HG03432 (cell line): Measurements from ENCODE around the gene KANK2.

Experiments used
- ATAC-seq: cut with Tn5 transposase; IDR thresholded peaks from one replicate; pipeline ENCODE4 v1.9.1; 2021; ENCODE audit warnings: mild to moderate bottlenecking, moderate library complexity; ENCODE audit not compliant: unreplicated experiment

The KANK2 gene

DNA sequence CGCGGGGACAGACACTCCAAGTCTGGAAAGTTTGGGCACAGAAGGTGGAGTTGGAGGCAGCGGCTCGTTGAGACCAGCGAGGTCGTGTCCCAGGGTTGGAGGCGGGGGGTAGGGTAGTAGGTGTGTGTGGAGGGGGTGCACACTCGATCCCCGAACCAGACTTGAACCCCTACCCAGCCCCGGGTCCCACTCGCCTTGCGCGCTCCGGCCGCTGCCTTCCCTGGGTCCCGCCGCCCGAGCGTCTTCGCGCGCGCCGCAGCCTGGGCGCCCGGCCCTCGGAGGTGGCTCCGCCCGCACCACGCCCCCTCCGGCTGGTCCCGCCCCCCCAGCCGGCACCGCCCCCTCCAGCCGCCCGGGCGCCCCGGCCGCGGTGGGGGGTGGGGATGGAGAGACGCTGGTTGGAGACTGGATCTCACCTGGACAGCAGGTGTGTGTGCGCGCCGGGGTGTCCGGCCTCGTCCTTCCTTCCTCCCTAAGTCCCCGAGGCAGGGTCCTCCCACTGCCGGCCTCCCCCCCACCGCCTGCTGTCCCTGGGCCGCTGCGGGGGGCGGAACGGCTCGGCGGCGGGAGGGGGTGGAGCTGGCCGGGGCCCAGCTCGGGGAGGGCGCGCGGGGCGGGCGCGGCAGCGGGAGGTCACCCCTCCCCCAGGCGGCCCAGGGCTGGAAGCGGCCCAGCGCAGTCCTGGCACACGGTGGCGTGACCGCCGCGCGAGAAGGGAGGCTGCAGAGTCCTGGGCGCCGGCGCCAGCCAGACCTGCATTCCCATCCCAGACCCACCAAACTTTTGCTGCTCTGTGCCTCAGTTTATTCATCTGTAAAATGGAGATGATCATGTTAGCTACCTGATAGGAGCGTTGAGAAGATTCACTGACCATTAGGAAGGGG lies at the start of gene KANK2:
KANK2 (minus strand) TSS at position 255 of the 884 bp plus-strand sequence. CDS start 3,034 bp downstream, outside the sequence.
- peak; percentile 79 for ATAC-seq

DNA sequence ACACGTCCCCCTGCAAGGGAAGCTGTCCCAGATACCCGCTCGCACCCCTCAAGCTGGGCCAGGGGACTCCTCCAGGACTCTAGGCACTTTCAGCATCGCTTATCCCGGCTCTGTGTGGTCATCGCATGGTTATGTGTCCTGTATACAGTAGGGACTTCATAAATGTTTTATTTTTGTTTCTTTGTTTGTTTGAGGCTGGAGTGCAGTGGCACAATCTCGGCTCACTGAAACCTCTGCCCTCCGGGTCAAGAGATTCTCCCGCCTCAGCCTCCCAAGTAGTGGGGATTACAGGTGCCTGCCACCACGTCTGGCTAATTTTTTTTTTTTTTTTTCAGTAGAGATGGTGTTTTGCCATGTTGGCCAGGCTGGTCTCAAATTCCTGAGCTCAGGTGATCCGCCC lies 49.6 kb upstream of the KANK2 start:
- no peak for ATAC-seq

DNA sequence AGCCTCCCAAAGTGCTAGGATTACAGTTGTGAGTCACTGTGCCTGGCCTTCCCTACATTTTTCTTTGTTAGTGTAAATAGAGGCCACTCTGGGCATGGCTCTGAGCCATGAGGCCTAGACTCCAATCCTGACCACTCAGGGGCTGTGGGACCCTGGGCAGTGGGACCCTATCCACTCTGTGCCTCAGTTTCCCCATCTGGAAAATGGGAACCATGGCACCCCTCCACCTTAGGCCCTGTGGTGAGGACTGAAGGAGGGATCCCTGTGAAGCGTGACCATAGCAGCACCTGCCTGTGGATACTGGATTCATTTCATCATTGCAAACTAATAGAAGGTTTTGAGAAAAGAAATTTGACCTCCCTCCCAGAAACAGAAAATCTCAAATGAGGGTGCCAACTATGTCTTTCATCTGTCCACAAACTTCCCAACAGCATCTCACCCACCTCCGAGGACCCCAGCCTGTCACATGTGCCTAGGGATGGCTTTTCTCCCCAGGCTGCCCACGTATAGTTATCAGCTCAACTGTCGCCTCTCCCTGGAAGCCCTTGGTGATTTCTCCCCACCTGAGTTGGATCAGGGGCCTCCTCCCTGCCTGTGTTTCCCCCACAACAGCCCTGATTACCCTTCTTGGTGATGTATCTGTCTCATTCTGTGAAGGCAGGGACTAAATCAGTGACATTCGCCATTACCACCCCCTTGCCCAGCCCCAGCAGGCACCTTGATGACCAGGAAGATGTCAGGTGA lies 47.7 kb upstream of the KANK2 start:
- no peak for ATAC-seq

DNA sequence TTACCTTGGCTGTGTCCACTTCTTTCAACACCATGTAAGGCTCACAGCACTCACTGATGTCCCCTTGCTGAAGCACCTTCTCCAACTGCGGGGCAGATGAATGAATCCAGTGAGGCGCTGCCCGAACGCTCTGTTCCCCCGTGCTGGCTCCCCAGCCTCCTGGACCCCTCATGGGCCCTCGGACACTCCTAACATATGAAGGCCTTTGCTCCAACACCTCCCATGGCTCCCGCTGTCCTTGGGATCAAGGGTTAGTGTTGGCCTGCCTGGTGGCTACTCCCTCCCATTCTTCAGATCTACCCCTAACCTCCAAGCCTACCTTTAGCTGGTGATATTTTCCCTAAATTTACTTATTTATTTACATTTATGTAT lies 46.4 kb upstream of the KANK2 start:
- no peak for ATAC-seq

DNA sequence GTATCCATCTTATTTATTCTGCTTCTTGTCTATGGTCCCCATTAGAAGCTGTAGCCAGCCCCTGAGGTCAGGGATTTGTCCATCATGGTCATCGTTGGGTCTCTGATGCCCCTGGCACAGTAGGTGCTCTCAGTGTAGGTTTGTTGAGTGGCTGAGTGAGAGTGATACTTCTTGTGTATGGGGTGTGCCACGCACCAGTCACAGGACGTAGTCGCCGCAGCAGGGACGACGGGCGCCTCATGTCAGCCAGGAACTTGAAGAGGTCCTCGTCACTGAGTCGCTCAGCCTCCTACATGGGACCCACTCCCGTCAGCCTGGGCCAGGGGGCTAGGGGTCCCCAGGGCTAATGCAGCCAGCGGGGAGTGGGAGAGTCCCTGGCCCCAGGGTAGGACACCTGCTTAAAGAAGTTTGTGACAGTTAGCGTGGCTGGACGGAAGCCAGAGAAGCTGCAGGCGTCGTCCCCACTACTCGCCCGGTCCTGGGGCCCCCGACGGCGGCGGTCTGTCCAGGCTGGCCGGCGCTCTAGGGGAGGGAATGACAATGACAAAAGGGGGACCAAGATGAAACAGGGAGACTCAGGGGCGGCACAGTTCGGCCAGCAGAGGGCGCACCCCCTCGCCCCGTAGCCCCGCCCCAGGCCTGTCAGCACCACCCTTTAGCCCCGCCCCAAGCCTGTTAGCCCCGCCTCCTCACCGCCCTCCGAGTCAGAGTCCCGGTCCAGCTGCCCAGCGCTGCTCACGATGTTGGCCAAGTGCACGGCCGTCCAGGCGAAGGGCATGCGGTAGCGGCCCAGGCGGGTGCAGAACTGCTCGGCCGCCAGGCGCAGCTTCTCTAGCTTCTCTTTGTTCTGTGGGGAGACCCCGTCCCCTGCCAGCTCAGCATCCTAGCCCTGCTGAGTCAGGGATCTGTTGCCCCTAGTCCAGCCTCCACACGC lies 45.8 kb upstream of the KANK2 start:
- peak; percentile 55 for ATAC-seq

DNA sequence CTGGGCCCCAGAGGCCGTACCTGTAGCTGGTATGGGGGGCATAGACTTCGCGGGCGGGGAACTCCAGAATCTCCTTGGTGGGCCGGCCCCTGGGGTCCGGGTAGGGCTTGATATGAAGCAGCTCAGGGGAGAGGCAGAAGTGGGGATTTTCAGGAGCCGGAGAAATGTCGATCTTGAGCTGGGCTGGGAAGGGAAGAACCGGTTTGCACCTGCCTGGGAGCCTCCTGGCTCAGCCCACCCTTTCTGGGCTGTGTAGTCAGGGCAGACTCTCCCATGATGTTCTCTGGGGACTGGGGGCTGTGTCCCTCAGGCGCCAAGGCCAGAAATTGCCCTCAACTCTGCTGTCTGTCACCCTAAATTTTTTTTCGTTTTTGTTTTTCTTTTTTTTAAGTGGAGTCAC lies 44.7 kb upstream of the KANK2 start:
- no peak for ATAC-seq

DNA sequence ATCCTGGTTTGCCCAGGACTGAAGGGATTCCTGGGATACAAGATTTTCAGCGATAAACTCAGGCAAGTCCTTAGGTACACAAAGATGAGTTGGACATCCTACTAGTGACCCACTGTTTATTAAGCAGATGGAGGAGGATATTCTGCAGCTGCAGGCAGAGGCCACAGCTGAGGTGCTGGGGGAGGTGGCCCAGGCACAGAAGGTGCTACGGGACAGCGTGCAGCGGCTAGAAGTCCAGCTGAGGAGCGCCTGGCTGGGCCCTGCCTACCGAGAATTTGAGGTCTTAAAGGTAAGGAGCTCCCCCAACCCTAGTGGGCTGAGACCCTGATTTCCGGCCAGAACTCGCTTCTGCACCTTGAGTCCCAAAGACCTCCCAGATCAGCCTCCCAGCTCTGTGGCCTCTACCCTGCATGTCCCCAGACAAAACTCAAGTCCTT lies 42.7 kb upstream of the KANK2 start:
- no peak for ATAC-seq

DNA sequence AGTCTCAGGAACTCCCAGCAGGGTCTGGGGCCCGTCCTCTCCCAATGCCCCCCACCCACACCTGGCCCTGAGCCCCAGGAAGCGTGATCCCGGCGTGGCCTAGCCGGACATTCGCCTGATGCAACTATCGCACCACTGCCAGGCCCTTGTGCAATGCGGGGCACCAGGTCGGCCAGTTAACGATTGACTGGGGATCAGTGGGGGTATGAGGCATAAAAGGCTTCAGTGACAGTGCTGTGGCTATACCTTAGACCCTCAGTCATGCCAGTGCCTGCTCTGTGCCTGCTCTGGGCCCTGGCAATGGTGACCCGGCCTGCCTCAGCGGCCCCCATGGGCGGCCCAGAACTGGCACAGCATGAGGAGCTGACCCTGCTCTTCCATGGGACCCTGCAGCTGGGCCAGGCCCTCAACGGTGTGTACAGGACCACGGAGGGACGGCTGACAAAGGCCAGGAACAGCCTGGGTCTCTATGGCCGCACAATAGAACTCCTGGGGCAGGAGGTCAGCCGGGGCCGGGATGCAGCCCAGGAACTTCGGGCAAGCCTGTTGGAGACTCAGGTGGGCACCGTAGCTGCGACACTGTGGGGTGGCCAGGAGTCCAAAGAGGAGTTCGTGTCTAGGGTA lies 42.1 kb upstream of the KANK2 start, which contains the start of gene ANGPTL8:
ANGPTL8 (plus strand) TSS at position 243 of the 624 bp plus-strand sequence; CDS start at position 262, 19 bp downstream.
- no peak for ATAC-seq

DNA sequence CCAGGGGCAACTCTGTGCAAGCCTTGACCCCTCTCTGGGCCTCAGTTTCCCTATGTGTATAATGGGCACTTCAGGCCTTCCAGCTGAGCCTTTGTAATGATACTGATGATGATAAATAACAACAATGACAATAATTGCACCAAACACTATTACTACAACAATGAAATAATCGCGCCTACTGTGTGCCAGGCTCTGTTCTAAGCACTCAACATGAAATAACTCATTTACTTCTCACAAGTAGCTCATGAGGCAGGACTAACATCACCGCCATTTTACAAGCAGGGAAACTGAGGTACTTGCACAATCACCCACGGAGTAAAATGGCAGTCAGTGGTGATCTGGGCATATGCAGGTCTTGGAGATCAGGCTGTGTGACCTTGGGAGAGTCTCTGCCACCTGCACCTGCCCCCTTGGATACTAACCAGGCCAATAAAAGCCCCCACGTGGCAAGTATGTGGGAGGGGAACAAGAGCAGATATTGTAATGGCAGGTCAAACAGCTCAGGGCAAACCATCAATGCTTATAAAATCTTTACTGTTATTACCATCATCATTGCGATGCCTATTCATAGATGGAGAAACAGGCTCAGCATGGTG lies 41.5 kb upstream of the KANK2 start:
- no peak for ATAC-seq

DNA sequence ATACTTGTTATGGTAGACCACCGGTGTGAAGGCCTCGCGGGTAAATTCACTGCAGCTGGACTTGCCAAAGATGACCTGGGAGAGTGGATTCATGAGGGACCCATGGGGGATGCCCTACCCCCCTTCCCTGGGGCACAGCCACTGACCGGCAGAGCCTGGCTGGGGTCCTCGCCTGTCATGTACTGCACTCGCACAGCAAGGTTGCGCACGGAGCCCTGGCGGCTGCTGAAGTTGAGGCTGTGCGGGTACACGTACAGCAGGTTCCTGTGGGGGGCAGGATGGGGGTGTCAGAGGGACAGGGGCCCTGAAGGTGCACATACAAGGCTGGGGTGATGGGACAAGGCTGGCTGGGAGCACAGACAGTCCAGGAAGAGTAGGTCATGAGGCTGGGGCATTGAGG lies 40.7 kb upstream of the KANK2 start:
- ATAC-seq = no peak

DNA sequence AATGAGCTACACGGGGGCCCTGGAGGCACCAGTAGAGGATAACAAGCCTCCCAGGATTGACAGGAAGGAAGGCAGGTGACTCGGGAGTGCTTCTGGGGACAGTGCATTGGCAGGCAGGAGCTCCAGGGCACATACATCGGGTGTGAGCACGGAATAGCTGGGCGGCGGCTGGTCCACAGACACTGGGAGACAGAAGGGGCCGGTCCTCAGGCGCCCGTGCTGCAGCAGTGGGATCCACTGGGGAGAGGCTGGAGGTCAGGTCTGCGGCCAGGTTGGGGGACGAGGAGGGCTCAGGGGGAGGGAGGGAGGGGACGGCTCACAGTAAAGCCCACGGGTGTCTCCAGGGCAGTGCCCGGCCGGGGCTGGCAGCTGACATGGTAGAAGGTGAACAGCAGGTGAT lies 40.0 kb upstream of the KANK2 start:
- ATAC-seq = no peak

DNA sequence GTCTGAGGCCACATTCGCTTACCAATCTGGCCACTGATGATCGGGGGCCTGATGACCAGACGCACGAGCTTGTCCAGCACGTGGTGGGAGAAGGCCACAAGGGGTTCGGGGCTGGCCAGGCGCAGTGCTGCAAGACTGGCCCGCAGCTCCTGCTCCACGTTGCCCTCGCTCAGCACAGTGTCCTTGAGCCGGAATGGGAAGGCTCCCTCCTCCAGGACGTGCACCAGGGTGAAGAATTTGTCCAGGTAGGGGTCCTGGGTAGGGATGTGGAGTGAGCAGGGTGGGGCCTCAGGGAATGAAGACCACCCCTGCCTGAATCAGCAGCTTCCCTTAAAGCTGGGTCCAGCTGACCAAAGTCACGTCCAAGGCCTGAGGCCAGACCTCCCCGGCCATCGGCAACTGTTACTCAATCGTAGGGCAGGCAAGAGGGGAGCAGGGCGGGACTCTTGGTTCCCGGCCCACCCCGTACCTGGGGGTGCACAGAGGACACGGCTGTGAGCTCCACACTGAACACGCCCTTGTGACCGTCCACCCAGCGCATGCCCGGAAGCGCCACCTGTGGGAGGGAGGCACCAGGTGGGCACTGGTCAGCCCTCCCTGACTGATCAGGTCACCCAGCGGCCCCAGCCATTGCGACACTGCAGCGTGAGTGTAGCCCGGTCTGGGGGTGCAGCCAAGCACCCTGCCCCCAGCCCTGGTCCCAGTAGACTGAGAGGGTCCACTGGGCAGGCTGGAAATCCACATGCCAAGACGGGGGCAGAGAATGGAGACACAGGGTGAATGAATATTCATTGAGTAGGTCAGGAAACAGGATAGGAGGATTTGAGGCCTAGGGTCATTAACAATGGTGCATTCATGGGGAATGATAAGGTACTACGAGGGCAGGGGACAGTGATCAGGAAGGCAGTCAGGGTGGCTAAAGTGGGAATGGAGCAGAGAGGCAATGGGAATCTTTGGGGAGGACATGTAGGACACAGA lies 39.3 kb upstream of the KANK2 start:
- ATAC-seq = no peak

DNA sequence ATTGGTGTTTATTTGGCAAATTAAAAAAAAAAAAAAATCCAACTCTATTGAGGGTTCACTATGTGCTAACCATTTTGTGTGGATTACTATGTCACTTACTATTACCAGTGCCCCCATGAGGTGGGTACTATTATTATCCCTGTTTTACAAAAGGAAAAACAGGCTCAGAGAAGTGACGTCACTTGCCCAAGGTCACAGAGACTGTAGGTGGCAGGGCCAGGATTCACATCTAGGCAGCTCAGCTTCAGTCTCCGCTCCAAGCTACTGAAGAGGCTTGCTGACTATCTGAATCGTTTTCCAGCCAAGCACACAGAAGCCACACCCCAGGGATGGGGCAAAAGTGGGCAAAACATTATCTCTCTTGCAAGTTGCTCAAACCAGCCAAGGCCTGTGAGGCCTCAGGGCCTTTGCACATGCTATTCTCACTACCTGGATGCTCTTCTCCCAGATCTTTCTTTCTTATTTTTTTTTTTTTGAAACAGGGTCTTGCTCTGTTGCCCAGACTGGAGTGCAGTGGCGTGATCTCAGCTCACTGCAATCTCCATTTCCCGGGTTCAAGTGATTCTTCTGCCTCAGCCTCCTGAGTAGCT lies 37.2 kb upstream of the KANK2 start:
- no peak for ATAC-seq

DNA sequence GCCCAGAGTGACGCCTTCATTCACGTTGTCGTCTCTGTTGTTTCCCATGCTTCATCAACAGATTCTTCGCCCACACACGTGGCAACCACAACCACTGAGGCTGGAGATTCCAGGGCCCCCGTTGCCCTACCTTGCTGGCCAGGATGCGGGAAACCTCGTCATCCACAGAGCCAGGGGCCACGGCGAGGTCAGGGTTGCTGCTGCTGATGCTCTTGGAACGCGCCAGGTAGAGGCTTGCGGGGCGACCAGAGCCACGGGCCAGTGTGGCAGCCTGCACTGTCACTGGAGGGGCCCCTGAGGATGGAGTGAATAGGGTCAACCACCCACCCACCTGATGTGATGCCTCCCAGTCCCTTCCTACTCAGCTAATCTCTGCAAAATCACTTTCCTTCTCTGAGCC lies 35.7 kb upstream of the KANK2 start:
- ATAC-seq = no peak

DNA sequence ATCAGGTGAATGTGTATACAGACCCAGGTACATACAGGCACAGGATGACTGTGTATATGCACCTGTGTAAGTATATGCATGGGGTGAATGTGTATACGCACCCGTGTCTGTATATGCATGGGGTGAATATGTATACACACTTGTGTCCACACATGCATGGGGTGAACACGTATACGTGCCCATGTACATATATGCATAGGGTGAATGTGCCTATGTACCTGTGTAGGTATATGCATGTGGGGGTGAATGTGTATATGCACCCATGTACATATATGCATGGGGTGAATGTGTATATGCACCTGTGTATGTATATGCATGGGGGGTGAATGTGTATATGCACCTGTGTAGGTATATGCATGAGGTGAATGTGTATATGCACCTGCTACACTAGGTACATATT lies 35.2 kb upstream of the KANK2 start:
- no peak for ATAC-seq

DNA sequence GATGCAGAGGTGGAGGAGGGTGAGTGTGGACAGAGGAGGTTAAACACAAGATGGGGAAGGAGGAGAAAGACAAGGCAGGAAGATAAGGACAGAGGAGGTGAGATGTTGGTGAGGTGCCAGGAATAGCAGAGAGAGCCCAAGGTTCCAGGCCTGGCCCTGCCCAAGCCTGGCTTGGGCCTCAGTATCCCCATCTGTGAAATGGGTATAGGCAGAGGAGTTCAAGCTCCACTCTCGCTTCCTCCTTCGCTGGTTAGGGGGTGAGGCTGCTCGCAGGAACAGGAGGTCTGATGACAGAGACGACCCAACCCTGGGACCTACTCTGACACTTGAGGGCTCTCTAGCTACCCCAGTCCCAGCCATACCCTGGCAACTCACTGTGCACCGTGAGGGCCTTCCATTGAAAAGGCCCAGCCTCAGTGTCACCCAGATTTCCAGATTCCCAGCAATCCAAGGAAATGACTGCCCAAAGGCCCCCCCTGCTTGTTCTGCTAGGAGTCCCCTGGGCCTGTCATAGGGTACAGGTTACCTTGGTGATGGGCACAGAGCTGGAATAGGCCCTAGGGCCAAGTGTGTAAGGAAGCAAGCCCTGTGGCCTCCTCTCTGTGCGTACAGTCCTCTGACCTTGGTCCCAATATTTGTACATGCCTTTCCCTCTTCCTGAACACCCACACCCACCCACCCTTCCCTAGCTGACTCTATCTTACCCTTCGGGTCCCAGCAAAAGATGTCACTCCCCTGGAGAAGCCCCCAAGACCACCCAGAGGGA lies 33.5 kb upstream of the KANK2 start:
- no peak for ATAC-seq

DNA sequence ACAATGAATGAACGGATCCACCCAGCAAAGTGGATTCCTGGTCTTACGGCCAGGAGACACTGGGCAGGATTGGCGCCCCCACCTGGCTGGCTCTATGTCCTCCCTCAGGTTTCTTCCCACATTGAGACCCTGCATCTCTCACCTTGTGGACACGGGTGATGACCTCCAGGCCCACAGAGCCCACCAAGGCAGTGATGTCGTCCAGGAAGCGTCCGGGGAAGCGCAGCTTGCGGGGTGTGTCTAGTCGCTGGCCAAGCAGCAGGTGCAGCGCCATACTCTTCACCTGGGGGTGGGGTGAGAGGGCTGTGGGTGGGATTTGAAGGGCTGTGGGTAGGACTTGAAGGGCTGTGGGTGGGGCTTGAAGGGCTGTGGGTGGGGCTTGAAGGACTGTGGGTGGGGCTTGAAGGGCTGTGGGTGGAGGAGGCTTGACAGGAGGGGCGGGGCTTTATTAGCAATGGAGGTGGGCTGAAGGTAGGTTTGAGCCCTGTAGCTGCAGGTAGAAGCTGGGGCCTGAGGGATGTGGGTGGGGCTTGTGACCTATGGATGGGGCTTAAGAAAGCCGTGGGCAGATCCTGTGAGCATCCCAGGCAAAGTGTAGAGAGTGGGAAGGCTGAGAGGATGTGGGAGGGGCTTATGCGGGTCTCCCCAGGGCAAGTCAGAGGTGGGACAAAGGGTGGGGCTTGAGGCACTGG lies 30.0 kb upstream of the KANK2 start:
- ATAC-seq = no peak
